KMS-11 (cell line): ENCODE measurements around the gene S100A13.

ENCODE experiments used
- H2AFZ ChIP-seq: fragments of 200-600 bp; sonication (generic); 2 replicates; pipeline ENCODE4 v1.6.1; 2016; ENCODE audit warnings: antibody characterized with exemption, mixed run types, low read depth
- H3K27ac ChIP-seq: fragments of 200-600 bp; sonication (generic); 2 replicates; pipeline ENCODE4 v1.6.1; 2016; ENCODE audit warnings: mild to moderate bottlenecking, mixed run types
- H3K27me3 ChIP-seq: fragments of 200-600 bp; sonication (generic); 2 replicates; pipeline ENCODE4 v1.6.1; 2017; ENCODE audit warnings: mild to moderate bottlenecking, low read depth, mixed run types, moderate library complexity; ENCODE audit not compliant: insufficient read depth
- H3K36me3 ChIP-seq: fragments of 200-600 bp; sonication (generic); 2 replicates; pipeline ENCODE4 v1.6.1; 2017; ENCODE audit warnings: mild to moderate bottlenecking, mixed run types; ENCODE audit not compliant: insufficient read depth
- H3K4me1 ChIP-seq: fragments of 200-600 bp; sonication (generic); 2 replicates; pipeline ENCODE4 v1.6.1; 2016; ENCODE audit warnings: mild to moderate bottlenecking, low read depth, mixed run types; ENCODE audit not compliant: poor library complexity, severe bottlenecking
- H3K4me2 ChIP-seq: fragments of 200-600 bp; sonication (generic); 2 replicates; pipeline ENCODE4 v1.7.0; 2016; ENCODE audit warnings: mild to moderate bottlenecking, mixed run types
- H3K4me3 ChIP-seq: fragments of 200-600 bp; sonication (generic); IDR thresholded peaks from 2 replicates; pipeline ENCODE4 v1.6.1; 2017; ENCODE audit warnings: low read depth, low read length, mixed read lengths; ENCODE audit not compliant: insufficient read depth
- H3K79me2 ChIP-seq: fragments of 200-600 bp; sonication (generic); 2 replicates; pipeline ENCODE4 v1.6.1; 2016; ENCODE audit warnings: low read depth, mixed run types; ENCODE audit not compliant: insufficient read depth
- H3K9ac ChIP-seq: fragments of 200-600 bp; sonication (generic); 2 replicates; pipeline ENCODE4 v1.6.1; 2016; ENCODE audit warnings: mild to moderate bottlenecking, mixed run types
- H4K20me1 ChIP-seq: fragments of 200-600 bp; sonication (generic); 2 replicates; pipeline ENCODE4 v1.6.1; 2016; ENCODE audit warnings: mild to moderate bottlenecking, mixed run types; ENCODE audit not compliant: insufficient read depth
- TF ChIP-seq, protein P1 (sequence below): fragments of 200-600 bp; sonication (generic); conservative IDR thresholded peaks from 2 replicates; pipeline ENCODE4 v1.6.1; 2017; ENCODE audit warnings: low read depth, mild to moderate bottlenecking, antibody characterized with exemption, low read length, moderate library complexity, mixed read lengths

Gene S100A13

DNA sequence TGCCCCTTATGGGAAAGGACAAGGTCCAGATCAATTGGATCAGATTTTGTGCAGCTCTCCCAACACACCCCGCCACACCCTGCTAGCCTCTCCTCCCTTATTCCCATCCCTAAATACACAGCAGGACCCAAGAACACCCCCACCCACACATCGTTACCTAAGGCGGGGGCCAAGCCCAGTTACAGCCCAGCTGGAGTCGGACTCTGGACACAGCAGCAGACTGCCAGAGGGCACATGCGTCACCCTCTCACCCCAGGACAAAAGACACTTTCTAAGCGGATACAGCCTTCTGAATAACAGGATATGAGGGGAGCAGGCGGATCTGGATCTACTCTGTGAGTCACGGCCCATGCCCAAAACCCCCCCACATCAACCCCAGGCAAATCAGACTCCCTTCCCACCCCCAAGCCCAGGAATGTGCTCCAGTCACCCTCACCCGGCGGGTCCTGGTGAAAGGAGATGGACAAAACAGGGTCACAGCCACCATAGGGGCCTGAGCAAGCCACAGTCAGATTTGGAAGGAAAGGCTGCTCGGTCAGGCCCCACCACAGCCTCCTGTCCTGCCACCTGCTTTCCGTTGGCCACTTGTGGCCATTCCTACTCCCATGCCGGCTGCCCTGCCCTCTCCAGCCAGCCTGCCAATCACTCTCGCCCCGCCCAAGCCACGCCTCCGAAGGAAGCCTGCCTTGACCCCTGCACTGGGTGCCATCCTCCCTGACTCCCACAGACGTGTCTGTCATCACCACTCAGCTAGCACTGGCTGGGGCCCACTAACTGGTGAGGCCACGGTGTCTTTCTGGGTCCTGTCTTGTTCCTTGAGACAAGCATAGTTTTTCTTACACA lies 18.3 kb downstream of the S100A13 start:
- Histone ChIP-seq H3K36me3 (no peaks in the 10 kb centered on the region), H3K79me2 (no peaks in the 10 kb centered on the region), H3K9ac (no peak overlapping the region), H4K20me1 (no peaks in the 10 kb centered on the region), H3K4me3 (no peak overlapping the region), H3K27ac (no peak overlapping the region), H3K27me3 (0 out of 2 replicates have a peak, but pooled peaks cover 3% of the 10 kb centered on the region), H3K4me1 (no peaks in the 10 kb centered on the region), H2AFZ (no peak overlapping the region), H3K4me2 (no peak overlapping the region)
- TF ChIP-seq, protein P1, sequence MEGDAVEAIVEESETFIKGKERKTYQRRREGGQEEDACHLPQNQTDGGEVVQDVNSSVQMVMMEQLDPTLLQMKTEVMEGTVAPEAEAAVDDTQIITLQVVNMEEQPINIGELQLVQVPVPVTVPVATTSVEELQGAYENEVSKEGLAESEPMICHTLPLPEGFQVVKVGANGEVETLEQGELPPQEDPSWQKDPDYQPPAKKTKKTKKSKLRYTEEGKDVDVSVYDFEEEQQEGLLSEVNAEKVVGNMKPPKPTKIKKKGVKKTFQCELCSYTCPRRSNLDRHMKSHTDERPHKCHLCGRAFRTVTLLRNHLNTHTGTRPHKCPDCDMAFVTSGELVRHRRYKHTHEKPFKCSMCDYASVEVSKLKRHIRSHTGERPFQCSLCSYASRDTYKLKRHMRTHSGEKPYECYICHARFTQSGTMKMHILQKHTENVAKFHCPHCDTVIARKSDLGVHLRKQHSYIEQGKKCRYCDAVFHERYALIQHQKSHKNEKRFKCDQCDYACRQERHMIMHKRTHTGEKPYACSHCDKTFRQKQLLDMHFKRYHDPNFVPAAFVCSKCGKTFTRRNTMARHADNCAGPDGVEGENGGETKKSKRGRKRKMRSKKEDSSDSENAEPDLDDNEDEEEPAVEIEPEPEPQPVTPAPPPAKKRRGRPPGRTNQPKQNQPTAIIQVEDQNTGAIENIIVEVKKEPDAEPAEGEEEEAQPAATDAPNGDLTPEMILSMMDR, result no peak

DNA sequence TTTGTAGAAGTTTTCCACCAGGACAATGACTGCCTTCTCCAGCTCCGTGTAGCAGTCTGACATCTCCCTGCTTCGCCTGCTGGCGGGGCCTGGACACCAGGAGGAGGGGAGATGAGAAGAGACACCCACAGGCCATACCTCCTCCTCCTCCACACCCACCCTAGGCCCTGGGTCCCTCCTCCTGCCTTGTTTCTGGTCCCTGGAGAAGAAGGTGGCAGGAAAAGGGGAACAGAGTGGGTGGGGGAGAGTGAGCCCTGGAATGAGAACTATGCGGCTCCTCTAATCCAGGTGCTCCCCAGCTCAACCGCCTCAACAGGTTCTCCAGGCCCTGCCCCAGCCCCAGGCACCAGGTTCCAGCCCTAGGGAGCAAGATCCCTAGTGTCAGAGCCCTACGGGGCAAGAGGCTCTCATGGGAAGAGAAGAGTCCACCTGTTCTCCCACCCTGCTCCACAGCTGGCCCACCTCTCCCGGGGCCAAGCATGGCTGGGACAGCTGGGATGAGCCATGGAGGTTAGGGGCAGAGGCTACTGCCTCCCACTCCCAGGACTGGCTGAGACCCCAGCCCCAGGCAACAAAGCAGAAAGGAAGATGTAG lies 19.1 kb downstream of the S100A13 start:
- Histone ChIP-seq H4K20me1 (no peaks in the 10 kb centered on the region), H3K4me1 (no peaks in the 10 kb centered on the region), H2AFZ (no peak overlapping the region), H3K9ac (no peak overlapping the region), H3K4me2 (no peak overlapping the region), H3K27me3 (0 out of 2 replicates have a peak, but pooled peaks cover 3% of the 10 kb centered on the region), H3K27ac (no peak overlapping the region), H3K36me3 (no peaks in the 10 kb centered on the region), H3K4me3 (no peak overlapping the region), H3K79me2 (no peaks in the 10 kb centered on the region)
- TF ChIP-seq, protein P1, result no peak

DNA sequence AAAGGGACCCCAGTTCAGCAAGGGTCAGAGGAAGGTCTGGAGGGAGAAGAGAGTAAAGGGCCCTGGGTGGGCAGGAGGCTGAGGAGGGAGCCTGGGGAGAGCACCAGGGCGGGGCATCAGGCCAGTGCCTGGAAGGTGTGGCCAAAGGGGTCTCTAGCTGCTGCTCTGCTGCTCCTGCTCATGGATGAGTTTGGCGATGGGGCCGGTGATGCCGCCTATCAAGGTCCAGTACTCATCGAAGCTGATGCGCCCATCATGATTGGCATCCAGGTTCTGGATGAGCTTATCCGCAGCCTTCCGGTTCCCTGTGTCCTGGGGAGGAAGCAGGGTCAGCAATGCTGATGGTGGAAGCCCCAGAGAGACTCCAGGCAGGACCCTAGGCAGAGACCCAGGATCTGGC lies 19.9 kb downstream of the S100A13 start:
- Histone ChIP-seq H2AFZ (no peak overlapping the region), H3K36me3 (no peaks in the 10 kb centered on the region), H4K20me1 (no peaks in the 10 kb centered on the region), H3K9ac (no peak overlapping the region), H3K27me3 (0 out of 2 replicates have a peak, but pooled peaks cover 3% of the 10 kb centered on the region), H3K4me2 (no peak overlapping the region), H3K4me3 (no peak overlapping the region), H3K79me2 (no peaks in the 10 kb centered on the region), H3K27ac (no peak overlapping the region), H3K4me1 (no peaks in the 10 kb centered on the region)
- TF ChIP-seq, protein P1, result no peak

DNA sequence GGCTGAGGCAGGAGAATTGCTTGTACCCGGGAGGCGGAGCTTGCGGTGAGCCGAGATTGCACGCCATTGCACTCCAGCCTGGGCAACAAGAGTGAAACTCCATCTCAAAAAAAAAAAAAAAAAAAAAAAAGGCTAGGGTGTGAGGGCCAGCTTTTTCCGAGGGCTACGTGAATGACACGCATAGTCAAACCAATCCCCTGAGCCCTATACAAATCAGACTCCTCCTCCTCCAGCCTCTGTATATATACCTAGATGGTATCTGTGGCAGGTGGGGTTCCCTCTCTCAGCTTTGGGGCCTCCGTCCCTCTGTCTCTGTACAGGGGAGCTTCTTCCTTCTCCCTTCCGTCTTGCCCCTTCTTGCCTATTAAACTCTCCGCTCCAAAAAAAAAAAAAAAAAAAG lies 21.1 kb downstream of the S100A13 start:
- TF ChIP-seq, protein P1, result no peak
- Histone ChIP-seq H3K27me3 (0 out of 2 replicates have a peak, but pooled peaks cover 3% of the 10 kb centered on the region), H3K79me2 (no peaks in the 10 kb centered on the region), H3K36me3 (no peaks in the 10 kb centered on the region), H3K4me1 (no peaks in the 10 kb centered on the region), H4K20me1 (no peaks in the 10 kb centered on the region), H3K4me3 (no peak overlapping the region), H3K27ac (no peak overlapping the region), H2AFZ (no peak overlapping the region), H3K4me2 (no peak overlapping the region), H3K9ac (no peak overlapping the region)
